AG09309 (cell line): ENCODE results near the gene TOLLIP.

Experiments used
- DNase-seq: peaks from one replicate; pipeline ENCODE4 v3.0.0-alpha.2; 2010; ENCODE audit warnings: low read depth
- H3K4me3 ChIP-seq: 2 replicates; pipeline ENCODE4 v1.5.1; 2011; ENCODE audit warnings: mild to moderate bottlenecking, low read depth, low read length, moderate library complexity; ENCODE audit not compliant: control insufficient read depth
- TF ChIP-seq, protein P1 (sequence below): IDR thresholded peaks from 2 replicates; pipeline ENCODE4 v1.5.1; 2011; ENCODE audit warnings: mild to moderate bottlenecking, low read depth, low read length, inconsistent platforms; ENCODE audit not compliant: insufficient read depth, control insufficient read depth; ENCODE audit errors: missing control alignments

Gene TOLLIP

DNA sequence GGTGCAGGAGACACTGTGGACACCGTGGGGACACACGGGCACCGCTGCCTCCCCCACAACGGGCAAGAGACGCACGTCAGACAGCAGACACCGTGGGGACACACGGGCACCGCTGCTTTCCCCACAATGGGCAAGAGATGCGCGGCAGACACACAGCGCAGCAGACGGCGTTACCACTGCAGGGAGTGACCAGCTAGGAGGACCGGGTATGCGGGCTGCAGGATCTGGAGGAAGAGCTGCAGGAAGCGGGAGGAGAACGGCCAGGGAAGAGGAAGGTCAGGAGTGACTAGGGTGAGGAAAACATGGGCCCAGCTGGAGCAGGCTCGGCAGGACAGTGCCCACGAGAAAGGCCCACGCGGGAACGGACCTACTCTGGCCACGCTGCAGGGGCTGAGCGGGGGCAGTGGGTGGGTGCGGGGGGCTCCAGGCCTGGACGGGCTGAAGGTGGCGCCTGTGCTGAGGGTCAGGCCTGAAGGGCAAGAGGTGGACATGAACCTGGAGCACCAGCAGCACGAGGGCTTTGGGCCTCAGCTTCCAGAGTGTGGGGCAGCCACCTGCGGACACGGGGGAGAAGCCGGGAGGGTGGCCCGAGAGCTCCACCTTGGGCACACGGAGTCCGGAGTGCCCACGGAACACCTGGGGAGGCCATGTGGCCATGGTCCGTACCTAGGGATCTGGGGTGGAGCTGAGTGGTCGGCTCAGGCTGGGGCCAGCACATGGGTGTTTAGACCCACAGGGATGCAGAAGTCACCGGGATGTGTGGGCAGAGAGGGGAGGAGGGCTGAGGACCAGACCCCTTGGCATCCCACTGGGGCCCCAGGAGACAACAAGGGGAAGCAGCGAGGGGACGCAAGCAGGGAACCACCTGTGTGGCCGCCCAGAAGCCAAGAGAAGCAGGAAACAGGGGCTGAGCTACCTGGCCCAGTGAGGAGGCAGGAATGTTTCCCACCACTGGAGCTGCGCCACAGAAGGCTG is 16.5 kb downstream of the TOLLIP start:
- DNase-seq: no peak
- H3K4me3 ChIP-seq: no peak overlapping the region
- TF ChIP-seq, protein P1, sequence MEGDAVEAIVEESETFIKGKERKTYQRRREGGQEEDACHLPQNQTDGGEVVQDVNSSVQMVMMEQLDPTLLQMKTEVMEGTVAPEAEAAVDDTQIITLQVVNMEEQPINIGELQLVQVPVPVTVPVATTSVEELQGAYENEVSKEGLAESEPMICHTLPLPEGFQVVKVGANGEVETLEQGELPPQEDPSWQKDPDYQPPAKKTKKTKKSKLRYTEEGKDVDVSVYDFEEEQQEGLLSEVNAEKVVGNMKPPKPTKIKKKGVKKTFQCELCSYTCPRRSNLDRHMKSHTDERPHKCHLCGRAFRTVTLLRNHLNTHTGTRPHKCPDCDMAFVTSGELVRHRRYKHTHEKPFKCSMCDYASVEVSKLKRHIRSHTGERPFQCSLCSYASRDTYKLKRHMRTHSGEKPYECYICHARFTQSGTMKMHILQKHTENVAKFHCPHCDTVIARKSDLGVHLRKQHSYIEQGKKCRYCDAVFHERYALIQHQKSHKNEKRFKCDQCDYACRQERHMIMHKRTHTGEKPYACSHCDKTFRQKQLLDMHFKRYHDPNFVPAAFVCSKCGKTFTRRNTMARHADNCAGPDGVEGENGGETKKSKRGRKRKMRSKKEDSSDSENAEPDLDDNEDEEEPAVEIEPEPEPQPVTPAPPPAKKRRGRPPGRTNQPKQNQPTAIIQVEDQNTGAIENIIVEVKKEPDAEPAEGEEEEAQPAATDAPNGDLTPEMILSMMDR: no peak

DNA sequence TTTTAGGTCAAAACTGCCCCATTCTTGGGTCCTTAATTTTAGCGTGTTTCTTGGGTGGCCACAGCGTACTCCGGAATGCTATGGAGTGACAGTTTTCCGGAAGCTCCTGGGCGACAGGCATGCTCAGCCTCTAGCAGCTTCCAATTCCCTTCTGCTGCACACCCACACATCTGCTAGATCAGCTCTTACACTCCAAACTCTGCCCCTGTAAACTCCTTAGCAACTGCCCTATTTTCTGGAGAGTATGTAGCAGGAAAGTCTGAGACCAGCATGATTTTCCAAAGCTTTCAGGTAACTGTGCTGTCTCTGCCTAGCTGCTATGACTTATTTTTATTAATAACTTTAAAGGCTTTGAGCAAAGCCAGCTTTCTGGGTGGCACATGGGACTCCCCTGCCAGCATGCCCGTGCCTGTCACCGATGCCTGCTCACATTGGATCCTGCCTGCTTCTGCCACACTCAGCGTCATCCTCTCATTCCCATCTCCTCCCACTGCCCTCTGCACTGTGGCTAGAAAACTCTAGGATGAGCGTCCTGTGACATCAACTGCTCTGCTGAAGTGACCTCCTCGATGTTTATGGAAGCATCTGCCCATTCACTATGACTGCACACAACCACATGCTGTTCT is 17.3 kb downstream of the TOLLIP start:
- TF ChIP-seq, protein P1: no peak
- no peak overlapping the region for H3K4me3 ChIP-seq
- DNase-seq: no peak

DNA sequence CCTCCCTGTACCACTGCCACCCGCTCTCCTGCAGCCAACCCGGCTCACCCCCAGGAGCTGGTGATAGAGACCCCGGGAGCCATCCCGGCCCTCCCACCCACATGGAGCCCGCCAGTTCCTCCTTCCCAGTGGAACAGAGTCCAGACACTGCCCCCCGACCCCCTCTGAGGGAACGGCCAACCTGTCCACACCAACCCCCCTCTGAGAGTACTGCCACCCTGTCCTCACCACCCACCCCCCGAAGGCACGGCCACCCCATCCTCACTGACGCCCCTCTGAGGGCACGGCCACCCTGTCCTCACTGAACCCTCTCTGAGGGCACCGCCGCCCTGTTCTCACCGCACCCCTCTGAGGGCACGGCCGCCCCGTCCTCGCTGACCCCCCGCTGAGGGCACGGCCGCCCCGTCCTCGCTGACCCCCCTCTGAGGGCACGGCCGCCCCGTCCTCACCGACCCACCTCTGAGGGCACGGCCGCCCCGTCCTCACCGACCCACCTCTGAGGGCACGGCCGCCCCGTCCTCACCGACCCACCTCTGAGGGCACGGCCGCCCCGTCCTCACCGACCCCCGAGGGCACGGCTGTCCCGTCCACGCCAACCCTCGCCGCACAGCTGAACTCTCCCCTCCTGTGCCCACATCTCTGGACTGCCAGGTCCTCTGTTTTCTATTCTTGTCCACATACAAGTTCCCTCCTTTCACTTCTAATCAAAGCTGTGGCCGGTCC is 18.0 kb downstream of the TOLLIP start:
- H3K4me3 ChIP-seq: no peak overlapping the region
- DNase-seq: no peak
- TF ChIP-seq, protein P1: no peak

DNA sequence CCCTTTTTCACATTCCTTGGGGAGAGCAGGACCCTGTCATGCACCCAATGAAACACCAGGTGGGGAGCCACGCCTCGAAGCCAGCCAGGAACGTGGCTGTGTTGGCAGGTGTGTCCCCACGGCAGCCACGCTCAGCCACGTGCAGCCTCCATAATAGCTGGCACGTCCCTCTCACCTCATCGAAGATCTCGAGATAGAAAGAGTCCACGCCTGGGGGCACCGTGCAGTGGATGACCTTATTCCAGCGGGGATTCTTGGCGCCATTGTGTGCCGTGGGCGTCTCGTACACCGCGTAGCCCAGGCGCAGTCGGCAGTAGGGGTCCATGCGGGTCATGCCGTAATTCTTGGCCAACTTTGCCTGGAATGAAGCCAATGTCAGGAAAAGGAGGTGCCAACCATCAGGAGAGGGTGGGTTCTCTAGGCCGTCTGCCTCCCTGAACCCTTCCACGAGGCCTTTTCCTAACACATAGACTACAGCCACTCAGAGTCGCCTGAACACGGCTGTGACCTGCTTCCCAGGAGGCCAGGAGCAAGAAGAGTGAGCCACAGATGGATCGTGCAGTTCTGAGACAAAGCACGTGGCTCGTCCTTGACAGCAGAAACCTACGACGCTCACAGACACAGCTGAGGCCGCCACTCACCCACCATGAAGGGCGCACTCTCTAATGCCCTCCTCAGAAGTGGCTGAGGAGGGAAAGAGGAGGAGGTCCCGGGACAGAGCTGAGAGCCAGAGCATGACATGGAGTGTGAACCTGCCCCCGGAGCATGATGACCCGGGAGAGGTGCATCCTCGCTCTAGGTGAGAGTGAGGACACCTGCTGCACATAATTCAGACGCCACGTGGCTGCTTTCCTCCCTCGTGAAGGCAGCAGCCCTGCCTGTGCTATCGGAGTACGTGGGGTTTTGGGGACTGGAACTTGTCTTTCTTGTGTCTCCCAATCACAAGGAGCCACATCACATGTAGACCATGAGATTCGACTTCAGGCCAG is 19.1 kb downstream of the TOLLIP start:
- H3K4me3 ChIP-seq: no peak overlapping the region
- TF ChIP-seq, protein P1: no peak
- no peak for DNase-seq

DNA sequence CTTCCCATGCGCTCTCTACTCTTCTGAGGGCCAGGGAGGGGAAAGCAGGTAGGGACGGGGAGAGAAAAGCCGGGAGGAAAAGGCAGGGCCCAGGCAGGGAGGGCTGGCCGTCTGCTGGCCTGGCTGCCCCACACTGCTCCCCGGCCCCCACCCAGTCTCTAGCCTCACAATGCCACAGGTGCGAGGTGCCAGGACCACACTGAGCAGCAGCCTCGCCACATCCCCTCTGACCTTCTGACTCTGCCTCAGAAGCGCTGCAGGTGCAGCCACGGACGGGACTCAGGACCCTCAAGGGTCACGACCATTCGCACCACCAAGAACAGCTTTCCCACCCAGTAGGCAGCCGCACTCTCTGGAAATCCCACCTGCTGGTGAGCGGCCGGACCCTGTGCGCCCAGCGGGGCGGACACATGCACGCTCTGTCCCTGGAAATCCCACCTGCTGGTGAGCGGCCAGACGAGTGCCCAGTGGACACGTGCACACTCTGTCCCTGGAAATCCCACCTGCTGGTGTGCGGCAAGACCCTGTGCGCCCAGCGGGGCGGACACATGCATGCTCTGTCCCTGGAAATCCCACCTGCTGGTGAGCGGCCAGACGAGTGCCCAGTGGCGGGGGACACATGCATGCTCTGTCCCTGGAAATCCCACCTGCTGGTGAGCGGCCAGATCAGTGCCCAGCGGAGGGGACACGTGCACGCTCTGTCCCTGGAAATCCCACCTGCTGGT is 20.1 kb downstream of the TOLLIP start:
- DNase-seq: no peak
- TF ChIP-seq, protein P1: no peak
- H3K4me3 ChIP-seq: no peak overlapping the region
